Duodenal mucosa (tissue), 2 donors: ENCODE results near the gene CEP170.
"Not testable (repeated sequence)": the region's sequence is repeated elsewhere in the genome, so short reads cannot be mapped to it uniquely, and the experiment has no call there.

Experiments
- H3K27ac ChIP-seq: one replicate; pipeline ENCODE4 v1.7.0; 2013; ENCODE audit warnings: low read depth, low read length
- H3K27me3 ChIP-seq, 2 donors: one replicate each; pipeline ENCODE4 v1.7.0; 2013; ENCODE audit warnings: low read length in 2 of 2, control low read depth in 1 of 2; ENCODE audit not compliant: insufficient read depth in 2 of 2, control insufficient read depth in 1 of 2
- H3K36me3 ChIP-seq, 2 donors: one replicate each; pipeline ENCODE4 v1.7.0; 2013; ENCODE audit warnings: low read length in 2 of 2, control low read depth in 1 of 2; ENCODE audit not compliant: insufficient read depth in 2 of 2, control insufficient read depth in 1 of 2
- H3K4me1 ChIP-seq, 2 donors: one replicate each; pipeline ENCODE4 v1.7.0; 2013; ENCODE audit warnings: low read length in 2 of 2, control low read depth in 1 of 2; ENCODE audit not compliant: insufficient read depth in 2 of 2, control insufficient read depth in 1 of 2
- H3K4me3 ChIP-seq, 2 donors: one replicate each; pipeline ENCODE4 v1.7.0; 2013; ENCODE audit warnings: low read length in 2 of 2, low read depth in 1 of 2
- H3K9ac ChIP-seq, 2 donors: one replicate each; pipeline ENCODE4 v1.7.0; 2013; ENCODE audit warnings: low read length in 2 of 2, low read depth in 1 of 2
- H3K9me3 ChIP-seq, 2 donors: one replicate each; pipeline ENCODE4 v1.7.0; 2013; ENCODE audit warnings: low read length in 2 of 2, control low read depth in 1 of 2; ENCODE audit not compliant: control insufficient read depth in 1 of 2

Gene CEP170

DNA sequence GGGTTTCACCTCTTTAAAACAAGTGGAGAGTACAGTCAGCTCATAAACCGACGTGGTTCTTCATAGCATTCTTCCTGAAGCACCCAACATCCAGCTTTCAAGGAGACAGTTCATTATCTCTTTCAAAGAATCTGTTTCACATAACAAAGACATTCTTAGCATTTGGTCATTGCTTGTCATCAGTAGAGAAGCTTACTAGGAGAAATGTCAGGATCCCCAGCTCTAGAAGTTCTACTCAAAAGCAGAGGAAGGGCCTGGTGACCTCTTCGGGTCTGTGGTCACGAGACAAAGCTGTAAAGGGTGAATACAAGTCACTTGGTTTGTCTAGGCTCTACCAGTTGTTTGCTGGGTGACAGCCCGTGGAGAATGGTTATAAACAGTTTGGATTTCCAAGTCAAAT, 133.1 kb downstream of the CEP170 start:
- H3K27me3 ChIP-seq, H3K4me3 ChIP-seq, H3K27ac ChIP-seq, H3K9ac ChIP-seq, H3K36me3 ChIP-seq, H3K9me3 ChIP-seq, H3K4me1 ChIP-seq: not testable (repeated sequence)

DNA sequence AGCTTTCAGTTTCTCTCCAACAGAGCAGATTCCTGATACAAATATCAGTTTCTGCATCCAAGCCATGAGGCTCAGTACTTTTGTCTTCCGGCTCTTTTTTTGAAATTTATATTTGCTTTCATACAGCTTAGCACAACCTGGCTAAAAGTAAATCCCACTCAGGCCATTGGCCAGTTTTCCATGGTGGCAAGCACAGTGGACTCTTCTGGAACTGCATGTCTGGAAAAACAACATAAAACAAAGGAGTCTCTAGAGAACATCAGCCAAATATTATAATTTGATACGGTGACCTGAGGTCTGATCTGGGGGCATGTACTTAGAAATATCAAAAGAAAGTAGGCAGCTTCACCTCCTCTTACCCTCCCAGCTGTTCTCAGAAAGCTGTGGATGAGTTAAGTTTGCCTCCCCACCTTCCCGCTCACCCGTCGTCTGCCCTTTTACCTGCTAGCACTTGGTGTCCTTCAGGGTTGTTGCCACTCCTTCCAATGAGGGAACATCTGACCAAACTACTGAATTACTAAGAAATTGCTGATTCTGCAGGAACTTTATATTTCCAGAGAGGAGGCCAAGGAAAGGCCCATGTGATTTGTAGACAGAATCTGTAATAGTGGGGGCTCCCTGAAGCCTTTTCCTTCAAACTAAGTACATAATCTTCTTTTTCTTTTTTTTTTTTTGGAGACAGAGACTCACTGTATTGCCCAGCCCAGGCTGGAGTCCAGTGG, 136.3 kb downstream of the CEP170 start:
- H3K27ac ChIP-seq, H3K4me3 ChIP-seq, H3K9me3 ChIP-seq, H3K36me3 ChIP-seq, H3K27me3 ChIP-seq, H3K4me1 ChIP-seq, H3K9ac ChIP-seq: not testable (repeated sequence)

DNA sequence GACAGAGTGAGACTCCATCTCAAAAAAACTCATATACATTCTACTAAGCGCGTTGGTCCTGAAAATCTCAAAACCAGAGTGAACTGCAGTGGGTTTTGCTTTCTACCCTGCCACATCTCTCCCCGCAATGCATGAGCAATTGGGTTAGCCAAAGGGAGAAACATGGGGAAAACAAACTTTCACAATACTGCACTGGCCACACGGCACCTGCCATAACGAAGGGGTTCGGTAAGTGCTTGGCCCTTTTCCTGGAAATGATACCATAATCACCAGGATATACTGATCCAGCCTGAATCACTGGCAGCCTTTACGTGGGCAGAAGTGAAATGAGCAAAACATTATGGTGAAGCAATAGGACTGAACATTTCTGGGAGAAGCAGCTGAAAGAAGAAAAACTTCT, 138.9 kb downstream of the CEP170 start:
- H3K36me3 ChIP-seq, H3K9me3 ChIP-seq, H3K4me3 ChIP-seq, H3K27ac ChIP-seq, H3K9ac ChIP-seq, H3K4me1 ChIP-seq, H3K27me3 ChIP-seq: not testable (repeated sequence)

DNA sequence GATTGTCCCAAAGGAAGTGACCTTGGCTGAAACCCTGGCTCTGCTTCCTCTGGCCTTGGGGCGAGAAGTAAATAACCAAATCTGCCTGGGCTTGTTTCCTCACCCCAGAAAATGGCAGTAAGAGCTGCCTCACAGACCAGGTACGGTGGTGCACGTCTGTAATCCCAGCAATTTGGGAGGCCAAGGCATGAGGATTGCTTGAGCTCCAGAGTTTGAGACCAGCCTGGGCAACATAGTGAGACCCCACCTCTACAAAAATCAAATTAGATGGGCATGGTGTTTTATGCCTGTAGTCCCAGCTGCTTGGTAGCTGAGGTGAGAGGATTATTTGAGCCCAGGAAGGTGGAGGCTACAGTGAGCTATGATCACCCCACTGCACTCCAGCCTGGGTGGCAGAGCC, 140.3 kb downstream of the CEP170 start:
- H3K4me3 ChIP-seq, H3K27me3 ChIP-seq, H3K4me1 ChIP-seq, H3K9me3 ChIP-seq, H3K36me3 ChIP-seq, H3K9ac ChIP-seq, H3K27ac ChIP-seq: not testable (repeated sequence)

DNA sequence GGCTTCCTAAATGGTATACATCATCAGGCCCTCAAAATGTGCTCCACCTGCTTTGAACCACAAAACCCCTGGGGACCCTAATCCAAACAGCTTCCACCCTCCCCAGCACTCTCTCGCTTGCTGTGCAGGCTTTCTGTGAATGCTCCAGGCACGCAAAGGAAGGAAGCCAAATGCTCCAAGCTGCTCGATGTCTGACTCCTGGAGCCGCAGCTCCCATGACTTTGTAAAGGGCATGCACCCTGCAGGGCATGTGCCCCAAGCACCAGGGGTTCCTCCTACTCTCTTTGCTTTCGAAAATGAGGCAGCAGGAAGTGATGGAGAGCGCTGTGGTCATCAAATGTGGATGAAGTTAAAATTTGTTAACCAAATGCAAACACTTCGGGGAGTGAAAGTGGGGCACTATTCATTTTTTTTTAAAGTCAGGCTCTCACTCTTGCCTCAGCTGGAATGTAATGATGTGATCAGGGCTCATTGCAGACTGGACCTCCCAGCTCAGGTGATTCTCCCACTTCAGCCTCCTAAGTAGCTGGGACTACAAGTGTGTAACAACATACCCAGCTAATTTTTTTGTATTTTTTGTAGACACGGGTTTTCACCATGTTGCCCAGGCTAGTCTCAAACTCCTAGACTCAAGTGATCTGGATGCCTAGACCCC, 140.9 kb downstream of the CEP170 start:
- H3K9me3 ChIP-seq, H3K4me3 ChIP-seq, H3K4me1 ChIP-seq, H3K9ac ChIP-seq, H3K27me3 ChIP-seq, H3K36me3 ChIP-seq, H3K27ac ChIP-seq: not testable (repeated sequence)

DNA sequence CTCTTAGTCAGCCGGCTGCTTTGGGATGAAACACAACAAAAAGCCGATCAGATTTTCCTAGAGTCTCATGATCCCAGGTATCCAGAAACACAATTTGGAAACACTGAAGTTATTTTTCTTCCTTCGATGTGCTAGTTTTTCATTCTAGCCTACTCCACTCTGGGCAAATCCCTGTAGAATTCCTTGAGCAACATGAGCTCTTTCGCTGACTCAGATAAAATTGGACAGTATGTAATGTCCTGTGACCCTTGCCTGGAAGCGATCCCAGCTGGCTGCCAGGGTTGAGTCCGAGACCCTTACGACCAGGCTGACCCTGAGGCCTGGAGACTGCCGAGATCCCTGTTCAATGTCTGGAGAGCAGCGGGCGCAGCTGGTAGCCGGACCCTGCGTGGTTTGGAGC, 147.9 kb downstream of the CEP170 start:
- H3K9me3 ChIP-seq, H3K27me3 ChIP-seq, H3K4me1 ChIP-seq, H3K9ac ChIP-seq, H3K27ac ChIP-seq, H3K36me3 ChIP-seq, H3K4me3 ChIP-seq: not testable (repeated sequence)

DNA sequence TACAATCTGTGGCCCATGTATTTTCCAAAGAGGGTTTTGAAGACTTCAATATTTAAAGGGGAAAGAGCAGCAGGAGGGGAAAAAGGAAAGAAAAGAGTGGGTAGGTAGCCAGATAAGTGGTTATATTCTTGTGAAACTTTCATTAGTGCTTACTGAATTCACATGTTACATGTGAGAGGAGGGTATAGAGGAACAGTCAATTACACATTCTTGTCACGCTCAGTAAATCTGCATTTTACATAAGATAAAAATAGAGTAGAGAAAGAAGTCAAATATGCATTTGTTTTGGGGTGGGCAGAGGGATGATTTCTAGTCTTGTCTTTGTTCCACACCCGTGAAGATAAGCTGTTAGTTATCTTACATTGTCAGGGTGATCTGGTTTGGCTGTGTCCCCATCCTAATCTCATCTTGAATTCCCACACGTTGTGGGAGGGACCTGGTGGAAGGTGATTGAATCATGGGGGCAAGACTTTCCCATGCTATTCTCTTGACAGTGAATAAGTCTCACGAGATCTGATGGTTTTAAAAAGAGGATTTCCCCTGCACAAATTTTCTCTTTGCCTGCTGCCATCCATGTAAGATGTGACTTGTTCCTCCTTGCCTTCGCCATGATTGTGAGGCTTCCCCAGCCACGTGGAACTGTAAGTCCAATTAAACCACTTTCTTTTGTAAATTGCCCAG, 149.3 kb downstream of the CEP170 start:
- not testable (repeated sequence) for H3K27ac ChIP-seq, H3K36me3 ChIP-seq, H3K4me3 ChIP-seq, H3K9me3 ChIP-seq, H3K27me3 ChIP-seq, H3K4me1 ChIP-seq, H3K9ac ChIP-seq

DNA sequence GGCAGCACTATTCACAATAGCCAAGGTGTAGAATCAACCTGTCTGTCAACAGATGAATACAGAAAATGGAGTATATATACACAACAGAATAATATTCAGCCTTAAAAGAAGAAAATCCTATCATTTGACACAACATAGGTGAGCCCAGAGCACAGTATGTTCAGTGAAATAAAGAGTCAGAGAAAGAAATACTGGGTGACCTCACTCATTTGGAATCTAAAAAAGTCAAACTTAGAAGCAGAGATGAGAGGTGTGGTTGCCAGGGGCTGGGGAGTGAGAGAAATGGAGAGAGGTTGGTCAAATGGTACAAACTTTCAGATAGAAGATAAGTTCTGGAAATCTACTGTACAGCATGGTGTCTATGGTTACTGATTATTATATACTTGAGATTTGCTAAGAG, 150.0 kb downstream of the CEP170 start:
- H3K27me3 ChIP-seq, H3K9me3 ChIP-seq, H3K36me3 ChIP-seq, H3K4me3 ChIP-seq, H3K4me1 ChIP-seq, H3K9ac ChIP-seq, H3K27ac ChIP-seq: not testable (repeated sequence)

DNA sequence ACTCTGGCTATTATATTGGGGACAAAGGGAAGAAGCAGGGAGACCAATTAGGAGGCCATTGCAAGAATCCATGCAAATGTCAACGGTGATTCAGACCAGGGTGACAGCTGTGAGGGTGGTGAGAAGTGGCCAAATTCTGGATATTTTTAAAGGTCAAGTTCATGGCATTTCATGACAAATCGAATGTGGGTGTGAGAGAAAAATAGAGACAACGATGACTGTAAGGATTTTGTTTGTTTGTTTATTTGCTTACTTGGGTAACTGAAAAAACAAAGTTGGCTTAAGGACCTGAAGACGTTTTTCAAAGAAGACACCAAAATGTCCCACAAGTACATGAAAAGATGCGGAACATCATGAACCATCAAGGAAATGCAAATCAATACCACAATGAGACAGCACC, 150.6 kb downstream of the CEP170 start:
- H3K27me3 ChIP-seq, H3K9me3 ChIP-seq, H3K4me3 ChIP-seq, H3K4me1 ChIP-seq, H3K36me3 ChIP-seq, H3K27ac ChIP-seq, H3K9ac ChIP-seq: not testable (repeated sequence)

DNA sequence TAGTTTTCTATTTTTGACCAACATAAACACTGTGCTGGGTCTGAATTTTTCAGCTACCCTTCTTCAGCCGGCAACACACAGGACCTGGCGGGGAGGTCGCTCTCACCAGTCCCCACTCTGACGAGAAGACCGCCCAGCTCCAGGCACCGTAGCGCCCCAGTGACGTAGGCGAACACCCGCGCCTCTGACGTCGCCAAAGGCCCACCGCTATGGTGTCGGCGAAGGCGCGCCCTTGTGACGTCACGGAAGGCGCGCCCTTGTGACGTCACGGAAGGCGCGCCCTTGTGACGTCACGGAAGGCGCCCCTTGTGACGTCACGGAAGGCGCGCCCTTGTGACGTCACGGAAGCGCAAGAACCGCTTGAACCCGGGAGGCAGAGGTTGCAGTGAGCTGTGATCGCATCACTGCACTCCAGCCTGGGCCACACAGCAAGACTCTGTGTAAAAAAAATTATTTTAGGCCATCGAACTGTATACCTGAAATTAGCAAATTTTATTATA, 153.5 kb downstream of the CEP170 start:
- not testable (repeated sequence) for H3K36me3 ChIP-seq, H3K9me3 ChIP-seq, H3K9ac ChIP-seq, H3K4me1 ChIP-seq, H3K27ac ChIP-seq, H3K27me3 ChIP-seq
- H3K4me3 ChIP-seq: peak overlapping the region; percentile 15 to 55
